HEK293 (cell line): ENCODE data around the gene POU2F2.

Experiments used
- CTCF ChIA-PET: fragments of 350-600 bp; formaldehyde crosslinking; extraction: SDS; loops from one replicate; lab custom pipeline; 2021; ENCODE audit warnings: antibody characterized with exemption; lab: Yijun Ruan, JAX
- POLR2A ChIA-PET: fragments of 300-600 bp; formaldehyde crosslinking; extraction: SDS; loops from one replicate; lab custom pipeline; 2020; ENCODE audit warnings: antibody characterized with exemption, inconsistent platforms; lab: Yijun Ruan, JAX
- H3K27ac ChIP-seq: fragments of 200-500 bp; sonication (Bioruptor generic); 2 replicates; pipeline ENCODE4 v1.5.1; 2014; ENCODE audit warnings: low read depth, low read length, control low read depth, inconsistent platforms; ENCODE audit errors: extremely low read depth
- H3K36me3 ChIP-seq, 2 experiments: fragments of 200-500 bp in 1 of 2; sonication (Bioruptor generic) in 1 of 2; 1 replicate in 1 of 2; 2 replicates in 1 of 2; pipeline ENCODE4 v1.5.1; 2014 to 2017; ENCODE audit warnings: inconsistent platforms in 2 of 2, low read length in 2 of 2; ENCODE audit not compliant: control insufficient read depth in 2 of 2, insufficient read depth in 1 of 2
- H3K4me1 ChIP-seq: fragments of 200-500 bp; sonication (Bioruptor generic); 2 replicates; pipeline ENCODE4 v1.5.1; 2014; ENCODE audit warnings: mild to moderate bottlenecking, low read length, inconsistent platforms; ENCODE audit not compliant: control insufficient read depth, insufficient read depth
- H3K4me3 ChIP-seq: 2 replicates; pipeline ENCODE4 v1.5.1; 2011; ENCODE audit warnings: low read depth, mild to moderate bottlenecking, control low read depth, low read length, moderate library complexity
- H3K9me3 ChIP-seq: fragments of 200-500 bp; sonication (Bioruptor generic); 2 replicates; pipeline ENCODE4 v1.5.1; 2014; ENCODE audit warnings: low read depth, low read length, inconsistent platforms; ENCODE audit not compliant: control insufficient read depth, insufficient read depth
- ATF2 ChIP-seq: fragments of 450-650 bp; formaldehyde crosslinking; IDR thresholded peaks from 2 replicates; pipeline ENCODE4 v1.5.1; 2016; ENCODE audit warnings: missing biosample characterization, missing genetic modification characterization, low read depth
- KLF7 ChIP-seq: fragments of 450-650 bp; formaldehyde crosslinking; IDR thresholded peaks from 2 replicates; pipeline ENCODE4 v1.5.1; 2016; ENCODE audit warnings: missing biosample characterization, missing genetic modification characterization, borderline replicate concordance
- PRDM10 ChIP-seq: fragments of 450-650 bp; formaldehyde crosslinking; IDR thresholded peaks from 2 replicates; pipeline ENCODE4 v1.5.1; 2016; ENCODE audit warnings: missing biosample characterization, missing genetic modification characterization
- PRDM4 ChIP-seq: fragments of 450-650 bp; formaldehyde crosslinking; IDR thresholded peaks from 2 replicates; pipeline ENCODE4 v1.5.1; 2017; ENCODE audit warnings: missing biosample characterization, missing genetic modification characterization
- ZBTB49 ChIP-seq: fragments of 450-650 bp; formaldehyde crosslinking; IDR thresholded peaks from 2 replicates; pipeline ENCODE4 v1.5.1; 2016; ENCODE audit warnings: missing biosample characterization, missing genetic modification characterization, low read depth
- ZEB2 ChIP-seq: fragments of 450-650 bp; formaldehyde crosslinking; IDR thresholded peaks from 2 replicates; pipeline ENCODE4 v1.5.1; 2016; ENCODE audit warnings: missing biosample characterization, missing genetic modification characterization
- ZNF155 ChIP-seq: fragments of 450-650 bp; formaldehyde crosslinking; IDR thresholded peaks from 2 replicates; pipeline ENCODE4 v1.5.1; 2016; ENCODE audit warnings: missing biosample characterization, missing genetic modification characterization
- ZNF157 ChIP-seq: fragments of 450-650 bp; formaldehyde crosslinking; IDR thresholded peaks from 2 replicates; pipeline ENCODE4 v1.5.1; 2016; ENCODE audit warnings: missing biosample characterization, missing genetic modification characterization
- ZNF16 ChIP-seq: fragments of 450-650 bp; formaldehyde crosslinking; IDR thresholded peaks from 2 replicates; pipeline ENCODE4 v1.5.1; 2016; ENCODE audit warnings: low read depth, missing biosample characterization, missing genetic modification characterization
- ZNF214 ChIP-seq: fragments of 450-650 bp; formaldehyde crosslinking; IDR thresholded peaks from 2 replicates; pipeline ENCODE4 v1.5.1; 2017; ENCODE audit warnings: missing biosample characterization, mild to moderate bottlenecking, missing genetic modification characterization, borderline replicate concordance
- ZNF23 ChIP-seq: fragments of 450-650 bp; formaldehyde crosslinking; IDR thresholded peaks from 2 replicates; pipeline ENCODE4 v1.5.1; 2016; ENCODE audit warnings: missing biosample characterization, missing genetic modification characterization, borderline replicate concordance
- ZNF398 ChIP-seq: fragments of 450-650 bp; formaldehyde crosslinking; IDR thresholded peaks from 2 replicates; pipeline ENCODE4 v1.5.1; 2017; ENCODE audit warnings: missing biosample characterization, missing genetic modification characterization
- ZXDB ChIP-seq: fragments of 450-650 bp; formaldehyde crosslinking; IDR thresholded peaks from 2 replicates; pipeline ENCODE4 v1.5.1; 2016; ENCODE audit warnings: missing biosample characterization, missing genetic modification characterization
- TF ChIP-seq, protein P1 (sequence below): fragments of 450-650 bp; formaldehyde crosslinking; IDR thresholded peaks from 2 replicates; pipeline ENCODE4 v1.5.1; 2016; ENCODE audit warnings: missing biosample characterization, missing genetic modification characterization

Gene POU2F2

DNA sequence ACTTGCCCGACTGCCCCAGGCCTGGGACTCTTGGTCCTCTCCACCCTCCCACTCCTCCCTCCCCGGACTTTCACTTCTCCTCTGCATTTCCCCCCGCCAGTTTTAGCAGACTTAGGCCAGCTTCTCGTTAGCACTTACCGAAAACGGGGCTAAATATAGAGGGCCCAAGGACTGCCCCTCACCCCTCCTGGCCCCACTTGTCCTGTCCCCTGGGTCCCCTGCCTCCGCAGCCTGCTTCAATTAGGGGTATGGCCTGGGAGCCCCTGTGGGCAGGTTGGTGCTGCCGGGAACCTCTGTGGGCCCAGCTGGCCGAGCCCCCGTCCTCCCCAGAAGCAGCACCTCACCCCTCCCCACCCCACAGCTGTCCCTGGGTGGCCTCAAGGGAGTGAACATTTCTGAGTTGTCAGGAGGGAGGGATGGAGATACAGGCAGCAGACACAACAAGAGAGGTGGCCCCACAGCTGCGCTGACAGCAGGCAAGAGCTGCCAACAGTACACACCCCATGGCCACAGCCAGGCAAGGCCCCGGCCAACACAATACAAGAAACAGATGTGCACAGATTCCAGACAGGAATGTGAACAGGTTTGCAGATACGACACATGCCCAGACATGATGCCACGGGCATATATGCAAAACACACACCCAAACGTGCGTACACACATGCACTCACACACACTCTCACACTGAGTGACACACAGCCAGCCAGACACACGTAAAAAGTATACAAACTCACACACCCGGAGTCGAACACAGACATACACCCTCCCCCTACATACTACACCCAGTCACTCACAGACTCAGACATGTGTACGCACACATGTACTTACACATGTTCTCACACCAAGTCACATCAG is 2.6 kb downstream of the POU2F2 start (continued):
- TF ChIP-seq ZXDB (tag by site-specific recombination) (no peak), ATF2 (tag by site-specific recombination) (no peak), ZNF398 (tag by site-specific recombination) (no peak), PRDM4 (no peak), ZNF16 (tag by site-specific recombination) (no peak), ZBTB49 (tag by site-specific recombination) (no peak), ZNF155 (no peak), ZNF214 (no peak), ZNF157 (tag by site-specific recombination) (no peak), KLF7 (tag by site-specific recombination) (no peak), ZEB2 (no peak)
- TF ChIP-seq, protein P1, sequence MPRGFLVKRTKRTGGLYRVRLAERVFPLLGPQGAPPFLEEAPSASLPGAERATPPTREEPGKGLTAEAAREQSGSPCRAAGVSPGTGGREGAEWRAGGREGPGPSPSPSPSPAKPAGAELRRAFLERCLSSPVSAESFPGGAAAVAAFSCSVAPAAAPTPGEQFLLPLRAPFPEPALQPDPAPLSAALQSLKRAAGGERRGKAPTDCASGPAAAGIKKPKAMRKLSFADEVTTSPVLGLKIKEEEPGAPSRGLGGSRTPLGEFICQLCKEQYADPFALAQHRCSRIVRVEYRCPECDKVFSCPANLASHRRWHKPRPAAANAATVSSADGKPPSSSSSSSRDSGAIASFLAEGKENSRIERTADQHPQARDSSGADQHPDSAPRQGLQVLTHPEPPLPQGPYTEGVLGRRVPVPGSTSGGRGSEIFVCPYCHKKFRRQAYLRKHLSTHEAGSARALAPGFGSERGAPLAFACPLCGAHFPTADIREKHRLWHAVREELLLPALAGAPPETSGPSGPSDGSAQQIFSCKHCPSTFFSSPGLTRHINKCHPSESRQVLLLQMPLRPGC (tag by site-specific recombination), result no peak
- TF ChIP-seq, all 188 proteins: peak for 0

DNA sequence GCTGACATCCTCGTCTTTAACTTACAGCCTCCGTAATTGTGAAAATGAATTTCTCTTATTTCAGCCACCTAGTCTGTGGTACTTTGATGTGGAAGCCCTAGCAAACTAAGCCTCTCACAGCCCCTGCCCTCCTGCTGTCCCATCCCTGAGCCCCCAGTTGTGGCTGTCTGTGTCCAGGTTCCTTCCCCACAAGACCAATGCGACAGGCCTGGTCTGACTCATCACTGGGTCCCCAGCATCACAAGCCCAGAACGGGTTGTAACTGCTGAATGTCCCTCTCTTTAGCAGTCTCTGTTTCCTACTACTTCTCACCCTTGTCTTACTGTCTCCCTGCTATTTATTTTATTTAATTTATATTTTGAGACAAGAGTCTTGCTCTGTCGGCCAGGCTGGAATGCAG is 5.7 kb downstream of the POU2F2 start:
- Histone ChIP-seq H3K36me3 (no peaks in the 10 kb centered on the region), H3K4me3 (no peak overlapping the region), H3K27ac (no peak overlapping the region), H3K4me1 (no peaks in the 10 kb centered on the region), H3K9me3 (peaks cover 3% of the 10 kb centered on the region; the same call in 1 of the 2 replicates)
- CTCF ChIA-PET, result interaction anchor here (0.7 to 12.3 kb wide), 4 partner anchors 13 to 440 kb away, joined by 5 to 122 read pairs (median 8); no protein-coding TSS in a partner anchor
- TF ChIP-seq PRDM10 (tag by site-specific recombination), result 0 out of 2 replicates have a peak, but pooled peaks have one; percentile 30
- no peak for TF ChIP-seq ZNF23 (tag by site-specific recombination)
- POLR2A ChIA-PET, result interaction anchor here (1.3 kb wide), 1 partner anchor 13 kb away, joined by 3 read pairs; no protein-coding TSS in a partner anchor
